ENCODE data around the gene TRIM46. TPM values are rescaled to one million over a fixed set of nuclear protein-coding genes. Genes with fewer than 3 reads are reported as not detected.

The TRIM46 gene
- total RNA-seq, 3 donors from 2014 or later: 0.26 to 0.76 (median 0.39) TPM

DNA sequence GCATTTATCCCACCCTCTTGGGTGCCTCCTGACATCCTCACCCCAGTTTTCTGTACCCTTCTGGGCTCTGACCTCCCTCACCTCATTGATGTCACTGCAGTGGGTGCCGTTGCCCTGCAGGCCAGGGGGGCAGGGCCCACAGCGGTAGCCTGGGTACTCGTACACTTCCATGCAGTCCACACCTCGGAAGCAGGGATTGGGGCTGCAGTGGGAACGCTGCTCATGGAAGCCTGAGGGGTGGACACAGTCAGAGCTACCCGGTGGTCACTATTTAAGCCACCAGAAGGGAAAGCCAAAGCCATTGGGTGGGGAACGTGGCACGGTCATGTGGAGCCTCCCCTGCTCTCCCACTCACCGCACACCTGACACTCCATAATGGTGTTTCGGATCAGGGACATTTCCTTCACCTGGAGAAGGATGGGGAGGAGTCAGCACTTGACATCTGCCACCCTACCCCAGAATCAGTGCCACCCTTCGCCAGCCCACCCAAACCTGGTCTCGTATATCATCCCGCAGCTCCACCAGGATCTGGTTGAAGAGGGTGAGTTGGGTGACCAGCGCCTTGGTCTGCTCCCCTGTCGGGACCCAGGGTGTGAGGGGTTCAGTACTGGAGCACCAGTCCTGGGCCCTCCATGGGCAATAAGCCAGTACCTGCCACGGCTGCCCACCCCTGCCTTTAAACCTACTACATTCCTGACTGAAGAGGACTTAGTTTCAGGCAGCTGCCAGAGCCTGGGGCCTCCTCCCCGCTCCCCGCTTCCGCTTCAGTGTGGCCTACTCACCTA lies 29.3 kb downstream of the TRIM46 start:
- DNase-seq: peak in 1 of 3 donors; percentile 49
- TF ChIP-seq, protein P1, sequence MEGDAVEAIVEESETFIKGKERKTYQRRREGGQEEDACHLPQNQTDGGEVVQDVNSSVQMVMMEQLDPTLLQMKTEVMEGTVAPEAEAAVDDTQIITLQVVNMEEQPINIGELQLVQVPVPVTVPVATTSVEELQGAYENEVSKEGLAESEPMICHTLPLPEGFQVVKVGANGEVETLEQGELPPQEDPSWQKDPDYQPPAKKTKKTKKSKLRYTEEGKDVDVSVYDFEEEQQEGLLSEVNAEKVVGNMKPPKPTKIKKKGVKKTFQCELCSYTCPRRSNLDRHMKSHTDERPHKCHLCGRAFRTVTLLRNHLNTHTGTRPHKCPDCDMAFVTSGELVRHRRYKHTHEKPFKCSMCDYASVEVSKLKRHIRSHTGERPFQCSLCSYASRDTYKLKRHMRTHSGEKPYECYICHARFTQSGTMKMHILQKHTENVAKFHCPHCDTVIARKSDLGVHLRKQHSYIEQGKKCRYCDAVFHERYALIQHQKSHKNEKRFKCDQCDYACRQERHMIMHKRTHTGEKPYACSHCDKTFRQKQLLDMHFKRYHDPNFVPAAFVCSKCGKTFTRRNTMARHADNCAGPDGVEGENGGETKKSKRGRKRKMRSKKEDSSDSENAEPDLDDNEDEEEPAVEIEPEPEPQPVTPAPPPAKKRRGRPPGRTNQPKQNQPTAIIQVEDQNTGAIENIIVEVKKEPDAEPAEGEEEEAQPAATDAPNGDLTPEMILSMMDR (IDR thresholded peaks at IDR 0.05): no peak
- H3K9me3 ChIP-seq: no peaks in the 10 kb centered on the region
- intact Hi-C loops (cut with DNase I, micrococcal nuclease): no loop called here
- H3K36me3 ChIP-seq (ENCODE audit: low read depth): no peaks in the 10 kb centered on the region
- peaks cover 15% of the 10 kb centered on the region for H3K4me1 ChIP-seq (ENCODE audit: low read depth)
- ATAC-seq: no peak
- H3K4me3 ChIP-seq: no peak overlapping the region

DNA sequence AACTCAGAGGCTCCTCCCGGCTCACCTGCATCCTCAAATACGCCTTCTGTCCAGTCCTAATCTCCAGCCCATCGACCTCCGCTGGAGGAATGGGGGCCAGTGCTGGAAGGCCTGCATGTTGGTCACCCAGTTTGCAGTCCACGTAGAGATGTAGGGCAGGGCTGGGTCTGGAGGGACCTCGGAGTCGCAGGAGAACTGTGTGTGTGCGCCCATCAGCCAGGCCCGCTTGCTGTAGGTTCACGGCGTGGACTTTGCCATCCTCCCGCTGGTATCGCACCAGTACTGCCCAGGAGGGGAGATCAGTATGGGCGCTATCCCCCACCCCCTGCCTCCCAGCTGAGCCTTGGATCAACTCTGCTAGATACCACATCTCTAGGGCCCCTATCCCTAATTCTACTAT lies 31.4 kb downstream of the TRIM46 start:
- no peaks in the 10 kb centered on the region for H3K36me3 ChIP-seq (ENCODE audit: low read depth)
- TF ChIP-seq, protein P1 (IDR thresholded peaks at IDR 0.05): no peak
- peak in 1 of 3 donors; percentile 45 for DNase-seq
- peaks cover 20% of the 10 kb centered on the region for H3K4me1 ChIP-seq (ENCODE audit: low read depth)
- intact Hi-C loops (cut with DNase I, micrococcal nuclease): no loop called here
- ATAC-seq: no peak
- no peaks in the 10 kb centered on the region for H3K9me3 ChIP-seq
- no peak overlapping the region for H3K4me3 ChIP-seq

DNA sequence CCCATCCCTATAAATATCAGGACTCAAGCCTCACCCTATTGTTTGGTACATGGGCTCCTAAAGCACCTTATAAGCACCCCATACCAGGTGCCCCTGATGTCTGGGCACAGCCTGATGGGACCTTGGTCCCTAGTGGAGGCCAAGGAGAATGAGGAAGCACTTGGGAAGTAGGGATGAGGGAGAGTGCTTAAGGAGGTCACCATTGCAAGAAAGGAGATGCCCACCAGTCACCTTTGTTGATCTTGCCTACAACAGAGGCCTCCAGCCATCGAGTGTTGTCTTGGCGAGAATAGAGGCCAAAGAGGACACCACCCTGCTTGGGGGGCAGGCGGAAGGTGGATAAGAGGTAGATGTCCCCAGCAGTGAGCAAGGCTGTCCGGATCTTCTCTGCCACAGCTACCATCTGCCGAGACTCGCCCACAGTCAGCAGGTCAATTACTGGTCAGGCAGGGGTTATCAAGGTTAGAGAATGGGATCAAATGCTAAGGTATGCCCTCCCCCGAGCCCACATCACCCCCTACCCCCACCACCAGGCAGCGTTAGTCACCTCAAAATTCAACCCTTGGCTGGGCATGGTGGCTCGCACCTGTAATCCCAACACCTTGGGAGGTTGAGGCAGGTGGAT lies 32.4 kb downstream of the TRIM46 start:
- intact Hi-C loops (cut with DNase I, micrococcal nuclease): no loop called here
- Histone ChIP-seq H3K4me3 (no peak overlapping the region), H3K36me3 (ENCODE audit: low read depth) (no peaks in the 10 kb centered on the region), H3K9me3 (no peaks in the 10 kb centered on the region), H3K4me1 (ENCODE audit: low read depth) (peaks cover 20% of the 10 kb centered on the region)
- DNase-seq: peak in 1 of 3 donors; percentile 31
- ATAC-seq: no peak
- TF ChIP-seq, protein P1 (IDR thresholded peaks at IDR 0.05): no peak

DNA sequence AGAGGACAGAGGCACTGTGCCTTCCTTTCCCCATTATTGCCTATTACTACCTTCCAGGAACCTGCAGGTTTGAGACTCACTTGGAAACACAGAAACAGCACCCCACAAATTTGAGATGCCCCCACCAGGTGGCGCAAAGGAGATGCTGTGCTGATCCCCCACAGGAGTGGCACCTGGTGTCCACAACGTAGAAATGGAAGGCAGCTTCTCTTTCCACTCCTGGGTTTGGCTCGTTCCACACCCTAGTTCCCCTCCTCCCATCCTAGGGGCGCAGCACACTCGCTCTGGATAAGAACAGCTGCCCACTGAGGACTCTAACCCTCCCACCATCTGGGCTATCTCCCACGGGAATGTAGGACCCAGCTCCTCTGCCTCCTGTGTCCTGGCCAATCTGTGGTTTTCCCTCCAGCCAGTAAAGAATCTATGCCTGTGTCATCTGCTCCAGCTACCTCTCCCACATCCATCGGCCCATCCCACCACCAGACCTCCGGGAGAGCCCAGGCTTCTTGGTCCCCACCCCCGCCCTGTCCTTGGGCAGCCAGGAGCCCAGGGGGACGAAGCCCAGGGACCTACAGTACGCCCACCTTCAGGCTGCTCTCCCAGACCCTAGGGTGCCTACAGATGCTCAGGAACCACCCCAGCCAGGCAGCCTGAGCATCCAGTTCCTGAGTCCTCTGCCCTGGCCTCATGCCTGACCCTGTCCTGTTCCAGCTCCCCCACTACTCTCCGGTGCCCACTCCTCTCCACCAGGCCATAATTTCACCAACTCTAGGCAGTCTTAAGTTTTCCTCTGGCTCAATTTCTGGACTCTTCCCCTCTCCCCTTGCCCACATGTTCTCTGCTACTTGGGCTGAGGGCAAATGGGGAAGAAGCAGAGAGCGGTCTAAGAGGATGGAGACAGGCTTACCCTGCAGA lies 33.5 kb downstream of the TRIM46 start:
- DNase-seq (peak; percentile 86 to 97 (median 93)), ATAC-seq (peak; percentile 67)
- Histone ChIP-seq H3K4me1 (ENCODE audit: low read depth) (peaks cover 20% of the 10 kb centered on the region), H3K4me3 (no peak overlapping the region), H3K9me3 (no peaks in the 10 kb centered on the region), H3K36me3 (ENCODE audit: low read depth) (no peaks in the 10 kb centered on the region)
- intact Hi-C loops (cut with DNase I, micrococcal nuclease): no loop called here
- TF ChIP-seq, protein P1 (IDR thresholded peaks at IDR 0.05): peak; percentile 61

DNA sequence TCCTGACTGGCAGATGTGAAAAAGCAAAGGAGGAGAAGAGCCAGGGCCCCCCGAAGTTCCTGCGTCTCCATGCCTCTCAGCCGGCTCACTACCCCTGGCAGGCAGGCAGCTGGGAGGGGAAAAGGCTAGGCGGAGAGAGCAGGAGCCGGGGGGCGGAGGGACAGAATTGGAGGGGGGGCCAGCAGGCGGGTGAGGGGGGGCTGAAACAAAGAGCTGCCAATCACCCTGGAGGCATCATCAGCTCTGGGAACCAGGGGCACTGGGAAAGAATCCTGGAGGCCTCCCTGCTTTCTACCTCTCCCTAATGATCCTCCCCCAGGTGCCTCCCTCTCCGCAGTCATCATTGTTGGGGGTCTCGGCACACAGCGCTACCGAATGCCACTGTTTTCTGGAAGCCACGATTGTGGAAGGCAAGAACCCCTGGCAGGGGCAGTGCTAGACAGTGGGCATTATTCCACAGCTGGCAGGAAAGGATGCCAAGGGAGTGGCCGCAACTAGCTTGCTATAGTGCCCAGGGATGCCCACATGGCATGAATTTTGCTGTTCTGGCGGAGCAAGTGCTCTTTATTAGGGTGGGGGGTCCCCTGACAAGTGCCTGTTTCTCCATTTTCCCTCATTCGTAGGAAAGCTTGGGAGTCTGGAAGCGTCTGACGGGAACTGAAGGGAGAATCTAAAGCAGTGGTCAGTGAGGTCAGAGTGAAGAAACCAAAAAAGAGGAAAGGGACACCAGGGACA lies 34.3 kb downstream of the TRIM46 start, which contains the start of gene THBS3:
TSS of gene THBS3 (minus strand) at position 92 of the 735 bp plus-strand sequence. CDS start at position 71, 21 bp downstream.
- peaks cover 20% of the 10 kb centered on the region for H3K4me1 ChIP-seq (ENCODE audit: low read depth)
- H3K9me3 ChIP-seq: no peaks in the 10 kb centered on the region
- intact Hi-C loops (cut with DNase I, micrococcal nuclease): no loop called here
- ATAC-seq: peak; percentile 10
- TF ChIP-seq, protein P1 (IDR thresholded peaks at IDR 0.05): no peak
- DNase-seq: peak in 2 of 3 donors; percentile 38 to 65
- H3K4me3 ChIP-seq: peak within 1 kb of the TSS; percentile 78
- no peaks in the 10 kb centered on the region for H3K36me3 ChIP-seq (ENCODE audit: low read depth)
